COLO668 (cell line): ENCODE results near the gene STXBP5L.
"Not testable (repeated sequence)": the region's sequence is repeated elsewhere in the genome, so short reads cannot be mapped to it uniquely, and the experiment has no call there.

Experiments used
- DNase-seq: peaks from one replicate; lab custom pipeline; 2025; ENCODE audit not compliant: unreplicated experiment; lab: John Stamatoyannopoulos, UW

Gene STXBP5L

GRCh38 chr3:120908030-120908794, at the start of gene STXBP5L:
Gene STXBP5L, plus strand, starts transcription at chr3:120908205. Its CDS starts 1,374 bp downstream, at chr3:120909579.
- peak; percentile 91 for DNase-seq

DNA sequence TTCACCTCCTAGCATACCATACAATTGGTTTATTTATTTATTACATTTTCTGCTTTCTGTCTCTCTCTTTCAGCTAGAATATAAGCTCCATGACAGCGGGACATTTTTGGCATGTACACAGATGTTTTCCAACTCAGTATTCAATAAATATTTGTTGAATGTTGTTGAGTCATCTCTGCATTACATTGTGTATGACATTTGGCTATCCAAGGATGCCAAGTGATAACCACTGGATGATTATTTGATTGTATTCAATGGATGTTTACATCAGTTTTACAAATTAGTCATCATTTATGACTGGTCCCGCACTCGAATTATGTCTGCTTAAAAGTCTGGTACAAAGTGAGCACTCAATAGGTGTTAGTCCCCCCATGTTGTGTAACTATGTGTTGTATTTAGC, 49.5 kb upstream of the STXBP5L start:
- DNase-seq: no peak

DNA sequence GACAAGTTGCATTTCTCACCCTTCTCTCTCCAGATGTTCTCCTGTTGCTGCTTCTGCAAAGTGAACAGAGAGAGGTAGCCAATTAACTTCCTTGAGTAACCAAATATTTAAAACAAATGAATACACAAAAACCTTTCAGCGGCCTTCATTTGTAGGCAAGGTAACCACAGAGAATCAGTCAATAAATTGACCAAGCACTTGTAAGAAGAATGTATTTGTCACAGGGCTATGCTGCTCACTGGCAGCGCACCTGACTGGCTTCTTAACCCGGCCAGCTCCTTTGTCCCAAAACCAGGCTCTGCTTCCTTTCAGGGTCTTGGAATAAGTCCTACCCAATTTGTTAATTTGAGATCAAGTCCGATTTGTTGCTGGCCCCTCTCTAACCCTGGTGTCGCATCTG, 43.5 kb upstream of the STXBP5L start:
- no peak for DNase-seq

DNA sequence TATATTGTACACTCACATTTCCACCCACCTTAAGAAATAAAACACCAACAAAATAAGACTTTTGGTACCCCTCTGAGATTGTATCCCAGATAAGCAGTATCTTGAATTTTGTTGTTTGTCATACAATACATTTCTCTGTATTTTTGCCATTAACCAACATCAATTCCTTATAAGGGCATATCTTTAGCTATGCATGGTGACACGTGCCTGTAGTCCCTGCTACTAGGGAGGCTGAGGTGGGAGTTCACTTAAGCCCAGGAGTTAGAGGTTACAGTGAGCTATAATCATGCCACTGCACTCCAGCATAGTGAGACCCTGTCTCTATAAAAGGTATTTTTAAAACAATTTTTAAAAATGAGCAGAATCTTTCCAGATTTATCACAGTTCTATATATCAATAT, 32.5 kb upstream of the STXBP5L start:
- no peak for DNase-seq

DNA sequence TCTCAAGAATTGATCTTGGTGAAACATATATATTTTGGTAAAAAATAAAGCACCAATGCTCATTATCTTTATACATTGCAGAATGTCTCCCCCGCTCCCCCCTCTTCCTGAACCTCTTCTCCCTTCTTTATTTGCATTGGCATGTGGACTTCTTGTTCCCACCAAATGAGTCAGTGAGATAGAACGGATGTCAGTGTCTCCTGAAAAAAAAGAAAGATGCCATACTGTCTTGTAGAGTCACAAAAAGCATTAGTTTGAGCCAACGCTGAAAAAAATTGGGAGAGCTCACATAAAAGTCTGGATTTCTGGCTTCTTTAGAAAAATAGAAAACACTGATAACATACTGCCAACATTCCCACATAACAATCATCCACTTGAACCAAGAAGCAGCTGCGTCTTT, 32.0 kb upstream of the STXBP5L start:
- no peak for DNase-seq

GRCh38 chr3:120879411-120879810, 28.6 kb upstream of the STXBP5L start:
- no peak for DNase-seq

- DNase-seq: no peak
These were observed 15.1 kb upstream of the STXBP5L start for GRCh38 chr3:120892921-120893320.

- DNase-seq: no peak
These were observed 13.5 kb upstream of the STXBP5L start for GRCh38 chr3:120894316-120895057.

GRCh38 chr3:120901716-120902115, 6.3 kb upstream of the STXBP5L start:
- not testable (repeated sequence) for DNase-seq

DNA sequence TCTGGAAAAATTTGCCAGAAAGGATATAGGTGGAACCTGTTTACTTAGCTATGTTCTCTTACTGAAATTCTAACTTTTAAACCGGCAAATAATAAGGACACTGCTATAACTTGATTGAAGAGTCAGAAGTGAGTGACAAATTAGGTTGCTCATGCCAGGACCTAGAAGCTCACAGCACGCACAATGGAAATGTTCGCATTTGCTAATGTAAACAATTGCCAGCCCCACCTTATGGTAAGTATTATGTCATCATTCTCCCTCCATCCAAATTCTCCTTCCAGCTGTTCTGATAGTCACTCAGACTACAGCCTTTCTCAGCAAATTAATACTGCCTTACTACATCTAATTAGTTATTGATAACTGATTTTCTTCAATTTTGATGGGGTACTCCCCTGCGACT, 4.8 kb upstream of the STXBP5L start:
- peak; percentile 14 for DNase-seq

DNA sequence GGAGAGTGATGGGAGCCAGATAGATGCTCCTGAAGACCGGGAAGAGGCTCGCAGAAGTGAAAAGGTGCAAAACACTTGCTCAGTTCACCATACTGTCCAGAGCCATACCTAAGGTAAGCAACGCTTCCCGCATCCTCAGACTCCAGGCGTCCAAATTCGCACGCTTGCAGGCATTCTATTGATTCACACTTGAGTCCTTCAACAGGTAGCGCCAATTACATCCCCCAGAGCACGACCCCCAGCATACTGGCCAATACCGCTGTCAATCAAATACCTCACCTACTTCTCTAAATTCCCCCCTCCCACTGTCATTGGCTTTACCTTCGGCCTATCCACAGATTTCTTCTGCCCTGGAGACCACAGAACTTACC, 361 bp upstream of the STXBP5L start:
- no peak for DNase-seq

GRCh38 chr3:120908795-120909601, 993 bp downstream of the STXBP5L start:
- no peak for DNase-seq

GRCh38 chr3:120909602-120909878, 1.5 kb downstream of the STXBP5L start:
- peak; percentile 11 for DNase-seq

DNA sequence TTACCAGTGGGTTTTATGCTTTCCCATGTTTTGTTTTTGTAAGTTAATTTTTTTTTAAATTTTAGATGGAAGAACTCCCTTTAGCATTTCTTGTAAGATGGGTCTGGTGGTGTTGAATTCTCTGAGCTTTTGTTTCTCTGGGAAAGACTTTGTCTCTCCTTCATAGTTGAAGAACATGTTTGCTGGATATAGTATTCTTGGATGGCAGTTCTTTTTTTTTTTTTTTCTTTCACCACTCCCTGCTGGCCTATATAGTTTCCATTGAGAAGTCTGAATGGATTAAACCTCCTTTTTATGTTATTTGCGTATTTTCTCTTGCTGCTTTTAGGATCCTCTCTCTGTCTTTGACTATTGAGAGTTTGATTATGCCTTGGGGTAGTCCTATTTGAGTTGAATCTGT, 18.1 kb downstream of the STXBP5L start:
- no peak for DNase-seq

DNA sequence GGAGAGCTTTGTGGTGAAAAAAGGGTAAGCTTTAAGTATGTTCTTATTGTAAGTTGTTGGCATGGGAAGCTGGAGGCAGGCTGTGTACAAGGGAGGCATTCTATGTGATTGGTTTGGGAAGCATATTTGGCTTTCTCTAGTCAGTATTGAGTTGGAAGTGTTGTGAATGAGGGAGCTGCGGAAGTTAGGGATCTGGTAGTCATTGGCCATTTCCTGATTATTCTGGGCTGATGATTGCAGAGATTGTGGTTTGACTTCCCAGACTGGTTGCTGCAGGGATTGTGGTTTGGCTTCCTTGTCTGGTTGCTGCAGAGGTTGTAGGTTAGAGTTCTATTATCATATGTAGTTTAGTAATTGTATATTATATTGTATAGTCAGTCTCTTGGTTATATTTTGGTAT, 21.0 kb downstream of the STXBP5L start:
- no peak for DNase-seq

DNA sequence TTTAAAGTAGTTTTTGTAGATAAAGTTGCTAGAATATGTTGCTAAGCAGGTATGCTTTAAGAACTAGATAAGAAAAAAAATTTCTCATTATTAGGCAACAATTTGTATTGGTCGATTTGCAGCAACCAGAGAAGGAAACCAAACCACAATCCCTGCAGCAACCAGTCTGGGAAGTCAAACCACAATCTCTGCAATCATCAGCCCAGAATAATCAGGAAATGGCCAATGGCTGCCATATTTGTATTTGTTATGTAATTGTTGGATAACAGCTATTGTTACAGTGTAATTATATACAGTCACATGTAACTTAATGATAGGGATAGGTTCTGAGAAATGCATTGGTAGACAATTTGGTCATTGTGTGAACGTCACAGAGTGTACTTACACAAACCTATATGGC, 23.6 kb downstream of the STXBP5L start:
- DNase-seq: no peak

DNA sequence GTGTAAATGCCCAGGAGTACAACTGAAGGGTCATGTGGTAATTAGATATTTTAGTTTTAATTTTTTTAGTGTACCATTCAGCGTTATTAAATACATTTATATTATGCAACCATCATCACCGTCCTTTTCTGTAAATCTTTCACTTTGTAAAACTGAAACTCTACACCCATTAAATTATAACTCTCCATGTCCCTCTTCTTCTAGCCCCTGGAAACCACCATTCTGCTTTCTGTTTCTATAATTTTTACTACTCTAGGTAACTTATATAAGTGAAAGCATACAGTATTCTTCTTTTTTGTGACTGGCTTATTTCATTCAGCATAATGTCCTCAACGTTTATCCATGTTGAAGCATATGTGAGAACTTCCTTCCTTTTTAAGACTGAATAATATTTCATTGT, 48.1 kb downstream of the STXBP5L start:
- no peak for DNase-seq

GRCh38 chr3:120982608-120983320, 74.8 kb downstream of the STXBP5L start:
- no peak for DNase-seq

GRCh38 chr3:120983321-120983665, 75.3 kb downstream of the STXBP5L start:
- DNase-seq: no peak

DNA sequence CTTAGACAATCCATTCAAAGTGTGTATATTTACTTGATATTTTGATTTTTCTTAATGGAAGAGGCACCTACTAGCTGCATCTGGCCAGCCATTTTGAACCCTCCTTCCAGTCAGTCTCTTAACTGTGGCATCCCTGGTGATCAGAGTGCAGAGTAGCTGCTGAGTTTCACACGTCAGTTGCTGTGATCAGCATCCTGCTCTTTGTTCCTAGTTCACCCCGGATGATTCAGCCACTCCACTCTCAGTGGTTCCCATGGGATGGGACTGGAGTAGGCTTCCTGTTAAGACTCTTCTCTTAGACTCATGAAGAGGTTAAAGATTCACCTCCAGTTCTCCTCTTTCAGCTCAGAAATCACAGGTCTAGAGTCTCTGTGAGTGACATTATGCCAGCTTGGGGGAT, 75.8 kb downstream of the STXBP5L start:
- DNase-seq: no peak

DNA sequence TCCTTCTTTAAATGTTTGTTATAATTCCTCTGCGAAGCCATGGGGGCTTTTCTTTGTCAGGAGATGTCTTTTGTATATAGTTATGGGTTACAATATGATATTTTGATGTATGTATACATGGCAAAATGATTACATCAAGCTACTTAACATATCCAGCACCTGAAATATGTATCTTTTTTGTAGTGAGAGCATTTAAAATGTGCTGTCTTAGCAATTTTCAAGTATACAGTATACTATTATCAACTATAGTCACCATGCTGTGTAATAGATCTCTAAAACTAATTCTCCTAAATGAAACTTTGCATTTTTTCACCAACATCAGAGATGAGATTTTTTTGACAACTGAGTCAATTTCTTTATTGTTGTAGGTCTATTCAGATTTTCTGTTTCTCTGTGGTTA, 77.2 kb downstream of the STXBP5L start:
- no peak for DNase-seq
